MM.1S (cell line): Measurements from ENCODE around the gene SLC8B1.

Experiments used
- DNase-seq: peaks from one replicate; pipeline ENCODE4 v3.0.0-alpha.2; 2015
- H2AFZ ChIP-seq: fragments of 300-600 bp; sonication (generic); 2 replicates; pipeline ENCODE4 v1.6.0; 2016; ENCODE audit warnings: antibody characterized with exemption, low read length
- H3F3A ChIP-seq: fragments of 300-600 bp; sonication (generic); 2 replicates; pipeline ENCODE4 v1.6.1; 2016; ENCODE audit warnings: mild to moderate bottlenecking, antibody characterized with exemption, low read length, moderate library complexity, mixed read lengths; ENCODE audit not compliant: insufficient read depth
- H3K27ac ChIP-seq: fragments of 300-600 bp; sonication (generic); 2 replicates; pipeline ENCODE4 v1.5.1; 2016; ENCODE audit warnings: mild to moderate bottlenecking, low read length
- H3K27me3 ChIP-seq: fragments of 300-600 bp; sonication (generic); replicated peaks from 2 replicates; pipeline ENCODE4 v1.6.0; 2016; ENCODE audit warnings: low read length; ENCODE audit not compliant: insufficient read depth
- H3K36me3 ChIP-seq: fragments of 300-600 bp; sonication (generic); replicated peaks from 2 replicates; pipeline ENCODE4 v1.6.1; 2016; ENCODE audit warnings: mild to moderate bottlenecking, low read length, mixed read lengths; ENCODE audit not compliant: insufficient read depth
- H3K4me1 ChIP-seq: fragments of 300-600 bp; sonication (generic); 2 replicates; pipeline ENCODE4 v1.6.1; 2016; ENCODE audit warnings: low read length, mixed read lengths
- H3K4me2 ChIP-seq: fragments of 300-600 bp; sonication (generic); 2 replicates; pipeline ENCODE4 v1.6.0; 2016; ENCODE audit warnings: low read depth, low read length
- H3K4me3 ChIP-seq: fragments of 300-600 bp; sonication (generic); 2 replicates; pipeline ENCODE4 v1.5.1; 2016; ENCODE audit warnings: low read length, mixed read lengths
- H3K79me2 ChIP-seq: fragments of 300-600 bp; sonication (generic); 2 replicates; pipeline ENCODE4 v1.6.1; 2016; ENCODE audit warnings: mixed run types, low read length, mixed read lengths
- H3K9ac ChIP-seq: fragments of 300-600 bp; sonication (generic); 2 replicates; pipeline ENCODE4 v1.6.1; 2016; ENCODE audit warnings: low read length, mixed read lengths
- H3K9me2 ChIP-seq: fragments of 300-600 bp; sonication (generic); replicated peaks from 2 replicates; pipeline ENCODE4 v1.6.1; 2016; ENCODE audit warnings: mild to moderate bottlenecking, low read length, mixed read lengths; ENCODE audit not compliant: insufficient read depth
- H3K9me3 ChIP-seq: fragments of 300-600 bp; sonication (generic); replicated peaks from 2 replicates; pipeline ENCODE4 v1.6.1; 2016; ENCODE audit warnings: mild to moderate bottlenecking, low read length, mixed read lengths; ENCODE audit not compliant: insufficient read depth
- H4K20me1 ChIP-seq: fragments of 300-600 bp; sonication (generic); 2 replicates; pipeline ENCODE4 v1.6.1; 2016; ENCODE audit warnings: mild to moderate bottlenecking, low read length, moderate library complexity, mixed read lengths; ENCODE audit not compliant: insufficient read depth
- CTCF ChIP-seq: fragments of 300-600 bp; sonication (generic); IDR thresholded peaks from 2 replicates; pipeline ENCODE4 v1.5.1; 2016; ENCODE audit warnings: antibody characterized with exemption, low read length, mixed read lengths
- EZH2 ChIP-seq: fragments of 300-600 bp; sonication (generic); optimal IDR thresholded peaks from 2 replicates; pipeline ENCODE3; 2017; ENCODE audit warnings: low read depth, mild to moderate bottlenecking, antibody characterized with exemption, low read length, mixed read lengths
- EZH2phosphoT487 ChIP-seq: fragments of 300-600 bp; sonication (generic); IDR thresholded peaks from 2 replicates; pipeline ENCODE4 v1.6.1; 2018; ENCODE audit warnings: antibody characterized with exemption, low read length

Gene SLC8B1

GRCh38 chr12:113277511-113277910 lies 57.4 kb downstream of the SLC8B1 start:
- DNase-seq, result no peak
- Histone ChIP-seq H3K79me2 (no peaks in the 10 kb centered on the region), H3K4me3 (no peak overlapping the region), H3K27ac (no peak overlapping the region), H3K4me2 (no peak overlapping the region), H3K4me1 (no peaks in the 10 kb centered on the region), H3K9ac (no peak overlapping the region), H4K20me1 (no peaks in the 10 kb centered on the region), H3K9me3 (no peaks in the 10 kb centered on the region), H3K9me2 (no peaks in the 10 kb centered on the region), H3K27me3 (no peaks in the 10 kb centered on the region), H3K36me3 (no peaks in the 10 kb centered on the region), H3F3A (no peaks in the 10 kb centered on the region), H2AFZ (no peak overlapping the region)
- TF ChIP-seq EZH2phosphoT487 (no peak), CTCF (no peak), EZH2 (no peak)

GRCh38 chr12:113276946-113277500 lies 57.9 kb downstream of the SLC8B1 start:
- DNase-seq, result no peak
- no peak for TF ChIP-seq EZH2
- no peak for TF ChIP-seq EZH2phosphoT487
- TF ChIP-seq CTCF, result no peak
- Histone ChIP-seq H3K9me3 (no peaks in the 10 kb centered on the region), H3F3A (no peaks in the 10 kb centered on the region), H3K27me3 (no peaks in the 10 kb centered on the region), H2AFZ (no peak overlapping the region), H4K20me1 (no peaks in the 10 kb centered on the region), H3K4me3 (no peak overlapping the region), H3K27ac (no peak overlapping the region), H3K9ac (no peak overlapping the region), H3K9me2 (no peaks in the 10 kb centered on the region), H3K36me3 (no peaks in the 10 kb centered on the region), H3K79me2 (no peaks in the 10 kb centered on the region), H3K4me1 (no peaks in the 10 kb centered on the region), H3K4me2 (no peak overlapping the region)

GRCh38 chr12:113276306-113276705 lies 58.6 kb downstream of the SLC8B1 start:
- H3K4me3 ChIP-seq, result no peak overlapping the region
- no peak overlapping the region for H3K9ac ChIP-seq
- no peaks in the 10 kb centered on the region for H4K20me1 ChIP-seq
- no peaks in the 10 kb centered on the region for H3F3A ChIP-seq
- no peaks in the 10 kb centered on the region for H3K79me2 ChIP-seq
- H3K9me2 ChIP-seq, result no peaks in the 10 kb centered on the region
- no peaks in the 10 kb centered on the region for H3K4me1 ChIP-seq
- no peak overlapping the region for H3K27ac ChIP-seq
- no peak overlapping the region for H3K4me2 ChIP-seq
- DNase-seq, result no peak
- H3K9me3 ChIP-seq, result no peaks in the 10 kb centered on the region
- TF ChIP-seq CTCF, result no peak
- no peak for TF ChIP-seq EZH2phosphoT487
- TF ChIP-seq EZH2, result no peak
- no peaks in the 10 kb centered on the region for H3K36me3 ChIP-seq
- no peaks in the 10 kb centered on the region for H3K27me3 ChIP-seq
- no peak overlapping the region for H2AFZ ChIP-seq
